ENCODE measurements around the gene IL25. TPM values are rescaled to one million over a fixed set of nuclear protein-coding genes. Genes with fewer than 3 reads are reported as not detected.

The IL25 gene
- total and polyA plus RNA-seq, 2 of the 13 experiments (the other 11 are each of a cell fraction or from before 2014, with no cell fraction given): not detected

GRCh38 chr14:23382276-23382675 is 9.7 kb downstream of the IL25 start:
- ATAC-seq (no peak), DNase-seq (ENCODE audit: low spot score) (no peak), FAIRE-seq (no peak)
- Histone ChIP-seq H3K9me3 (ENCODE audit: low read length) (no peaks in the 10 kb centered on the region), H3K27ac (ENCODE audit: extremely low read length, insufficient read depth, low read length) (no peak overlapping the region), H3K4me1 (ENCODE audit: insufficient read depth, low read length) (no peaks in the 10 kb centered on the region), H3K9ac (ENCODE audit: insufficient read depth, low read depth, low read length) (no peak overlapping the region), H3K27me3 (ENCODE audit: control insufficient read depth in 1 of 2, insufficient read depth in 2 of 2, low read length in 2 of 2) (peaks cover 24 to 91% of the 10 kb centered on the region in 2 experiments), H4K20me1 (ENCODE audit: insufficient read depth, low read length) (no peaks in the 10 kb centered on the region), H3K4me2 (ENCODE audit: low read depth, low read length) (no peak overlapping the region), H3K79me2 (ENCODE audit: insufficient read depth, low read length) (no peaks in the 10 kb centered on the region), H2AFZ (ENCODE audit: low read length) (no peak overlapping the region), H3K4me3 (replicated peaks in 1 of 3; ENCODE audit: insufficient read depth in 1 of 3, low read depth in 2 of 3, low read length in 3 of 3) (no peak overlapping the region), H3K36me3 (replicated peaks in 1 of 2; ENCODE audit: control insufficient read depth in 1 of 2, insufficient read depth in 2 of 2, low read length in 2 of 2) (no peaks in the 10 kb centered on the region)
- CTCF ChIA-PET (ENCODE audit: low intra/inter-chr PET ratio, low total read pairs): interaction anchor here (1.1 to 5.9 kb wide), 2 partner anchors 54 to 116 kb away, joined by 3 to 96 read pairs; no protein-coding TSS in a partner anchor
- in situ Hi-C loops (cut with HindIII; ENCODE audit: extremely low pct_ligation_motif_present, low pct_unique_long_range_greater_than_20kb): no loop called here
- intact Hi-C loops (cut with micrococcal nuclease; ENCODE audit: unreplicated experiment): loop anchor here (5.0 kb wide), 1 partner anchor 260 kb away; no protein-coding TSS in a partner anchor
- 46% methylated on average over 6 of the region's 6 CpGs for WGBS (ENCODE audit: low lambda C conversion rate)
- TF ChIP-seq ZSCAN25 (CRISPR knock-in tag; IDR thresholded peaks at IDR 0.05): no peak
- TF ChIP-seq CBX2 (IDR thresholded peaks at IDR 0.05; ENCODE audit: low read depth, low read length): no peak
- TF ChIP-seq CBX2 (CRISPR knock-in tag; IDR thresholded peaks at IDR 0.05; ENCODE audit: low read depth): no peak
- no peak for TF ChIP-seq DBP (CRISPR knock-in tag; IDR thresholded peaks at IDR 0.05; ENCODE audit: not compliant biosample characterization)
- no peak for TF ChIP-seq NFE2L1 (CRISPR knock-in tag; IDR thresholded peaks at IDR 0.05; ENCODE audit: borderline replicate concordance)
- no peak for TF ChIP-seq ZC3H13 (CRISPR knock-in tag; IDR thresholded peaks at IDR 0.05)
- TF ChIP-seq ZNF761 (CRISPR knock-in tag; conservative IDR thresholded peaks at IDR 0.05): no peak
- no peak for TF ChIP-seq KDM3A (CRISPR knock-in tag; IDR thresholded peaks at IDR 0.05; ENCODE audit: low read depth)
- no peak for TF ChIP-seq ZNF432 (CRISPR knock-in tag; IDR thresholded peaks at IDR 0.05; ENCODE audit: borderline replicate concordance)
- TF ChIP-seq NONO (IDR thresholded peaks at IDR 0.05): no peak
- TF ChIP-seq NONO (CRISPR knock-in tag; conservative IDR thresholded peaks at IDR 0.05): no peak
- TF ChIP-seq HMG20A (CRISPR knock-in tag; IDR thresholded peaks at IDR 0.05; ENCODE audit: borderline replicate concordance): no peak
- no peak for TF ChIP-seq NCOA5 (CRISPR knock-in tag; IDR thresholded peaks at IDR 0.05)
- TF ChIP-seq SP5 (CRISPR knock-in tag; IDR thresholded peaks at IDR 0.05; ENCODE audit: borderline replicate concordance, low read depth): no peak
- no peak for TF ChIP-seq ARNT (IDR thresholded peaks at IDR 0.05)
- no peak for TF ChIP-seq NFKBIZ (CRISPR knock-in tag; IDR thresholded peaks at IDR 0.05)
- no peak for TF ChIP-seq RARA (CRISPR knock-in tag; IDR thresholded peaks at IDR 0.05)
- no peak for TF ChIP-seq FOXK1 (CRISPR knock-in tag; IDR thresholded peaks at IDR 0.05; ENCODE audit: borderline replicate concordance, low read depth)
- TF ChIP-seq SCMH1 (CRISPR knock-in tag; IDR thresholded peaks at IDR 0.05; ENCODE audit: borderline replicate concordance): no peak
- TF ChIP-seq THAP7 (CRISPR knock-in tag; IDR thresholded peaks at IDR 0.05): no peak
- BruUV-seq (replicated peaks): no TSS peak
- POLR2A ChIA-PET: interaction anchor here (1.4 to 1.5 kb wide), 2 partner anchors 56 to 60 kb away, joined by 3 to 4 read pairs; no protein-coding TSS in a partner anchor

Data from HepG2 (cell line).